GM10266 (cell line): ENCODE results near the gene VN1R2.
"Not testable (repeated sequence)": the region's sequence is repeated elsewhere in the genome, so short reads cannot be mapped to it uniquely, and the experiment has no call there.

Experiments used
- DNase-seq: peaks from one replicate; pipeline ENCODE4 v3.0.0; 2012; ENCODE audit errors: extremely low spot score
- CTCF ChIP-seq: IDR thresholded peaks from 2 replicates; pipeline ENCODE4 v1.5.1; 2012; ENCODE audit warnings: mild to moderate bottlenecking, low read depth; ENCODE audit not compliant: control insufficient read depth, insufficient read depth; ENCODE audit errors: missing control alignments

VN1R2 gene

DNA sequence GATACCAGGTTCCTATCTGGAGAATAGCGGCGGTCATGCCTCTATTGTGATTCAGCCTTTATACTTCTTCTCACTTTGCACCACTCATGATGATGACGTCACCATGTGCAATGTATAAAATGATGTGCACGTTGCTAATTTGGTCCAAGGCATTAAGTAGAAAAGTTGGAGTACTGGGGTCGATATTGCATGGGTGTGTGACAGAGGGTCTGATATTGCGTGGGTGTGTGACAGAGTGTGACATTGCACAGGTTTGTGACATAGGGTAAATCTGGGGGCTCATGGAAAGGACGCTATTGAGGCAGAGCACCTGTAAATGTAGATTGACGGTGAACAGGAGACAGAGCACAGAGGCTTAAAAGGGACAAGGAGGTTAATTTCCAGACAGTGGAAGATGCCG, 14.0 kb downstream of the VN1R2 start:
- no peak for TF ChIP-seq CTCF
- no peak for DNase-seq

- no peak for TF ChIP-seq CTCF
- DNase-seq = no peak
These were observed 17.4 kb downstream of the VN1R2 start for GRCh38 chr19:53275480-53275879.

GRCh38 chr19:53281947-53282346, 23.9 kb downstream of the VN1R2 start:
- DNase-seq = not testable (repeated sequence)

DNA sequence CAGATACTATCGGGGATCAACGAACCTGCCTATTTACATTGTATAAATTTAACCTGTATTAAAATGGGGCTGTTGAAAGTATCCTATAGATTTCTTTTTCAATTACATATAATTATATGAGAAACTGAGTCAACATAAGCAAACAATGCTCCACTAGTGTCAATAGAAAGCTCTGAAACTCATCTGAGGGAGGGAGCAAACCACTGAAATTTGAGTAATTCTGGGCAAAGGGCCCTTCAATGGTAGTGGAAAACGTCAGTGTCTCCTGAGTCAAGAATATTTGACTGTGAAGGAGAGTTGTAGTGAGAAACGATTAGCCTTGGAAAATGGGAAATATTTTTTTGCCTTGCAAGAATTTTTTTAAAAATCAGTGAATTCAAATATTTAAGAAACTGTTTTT, 27.0 kb downstream of the VN1R2 start:
- no peak for DNase-seq

DNA sequence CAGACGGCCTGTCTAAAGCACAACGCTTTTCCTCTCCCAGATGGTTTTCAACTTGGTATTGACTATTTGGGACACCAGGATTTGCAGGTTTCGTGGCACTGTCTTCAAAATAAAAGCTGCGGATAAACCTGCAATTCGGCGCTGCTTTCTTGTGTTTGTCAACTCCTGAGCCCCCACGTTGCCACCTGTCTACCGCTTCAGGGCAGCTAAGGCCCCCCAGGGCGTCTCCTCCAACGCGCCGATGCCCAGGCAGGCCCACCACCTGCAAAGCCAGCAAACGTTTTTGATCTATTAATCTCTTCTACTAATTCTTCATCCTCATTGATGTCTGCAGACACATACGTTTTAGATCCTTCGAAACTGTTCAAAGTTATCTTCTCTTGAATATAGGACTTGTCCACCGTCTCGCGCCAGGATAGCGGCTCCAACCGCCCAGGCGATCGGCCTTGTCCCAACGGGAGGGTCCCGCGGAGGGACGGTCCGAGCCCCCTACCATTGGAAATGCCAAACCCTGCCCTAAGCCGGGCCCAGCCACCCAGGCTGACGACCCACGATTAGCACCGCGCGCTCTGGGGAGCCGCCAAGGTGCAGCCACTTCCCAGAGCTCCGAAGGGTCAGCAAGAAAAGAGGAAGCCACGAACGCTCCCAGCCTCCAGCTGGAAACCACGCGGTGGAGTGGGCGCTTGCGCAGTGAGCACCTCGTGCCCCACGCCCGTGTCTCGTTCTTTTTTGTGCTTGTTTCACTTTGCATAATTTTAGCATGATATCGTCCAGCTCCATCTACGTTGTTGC, 32.9 kb downstream of the VN1R2 start:
- no peak for DNase-seq
- TF ChIP-seq CTCF = no peak

More for the DNA sequence above, 27.0 kb downstream of the VN1R2 start:
- no peak for TF ChIP-seq CTCF

GRCh38 chr19:53294786-53295441, 36.8 kb downstream of the VN1R2 start:
- DNase-seq = no peak
- TF ChIP-seq CTCF = no peak

DNA sequence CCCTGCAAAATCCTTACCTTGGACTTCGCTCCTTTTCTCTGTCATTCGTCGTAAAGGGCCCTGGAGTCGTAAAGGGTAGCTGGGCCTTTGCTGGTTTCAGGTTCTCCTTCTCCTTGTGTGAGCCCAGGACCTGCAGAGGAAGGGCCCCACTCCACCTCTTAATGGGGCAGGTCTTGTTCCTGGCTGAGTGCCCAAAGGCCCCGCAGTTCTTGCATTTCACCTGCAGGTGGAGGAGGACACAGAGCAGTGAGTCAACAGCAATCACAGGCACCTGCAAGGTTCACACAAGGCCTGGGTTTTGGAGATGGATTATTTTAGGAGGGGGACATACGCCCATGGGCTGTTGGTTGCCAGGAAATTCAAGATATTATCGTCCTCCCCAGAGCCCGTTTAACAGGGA, 43.2 kb downstream of the VN1R2 start:
- DNase-seq = not testable (repeated sequence)

GRCh38 chr19:53308339-53308811, 50.3 kb downstream of the VN1R2 start:
- no peak for DNase-seq

More at GRCh38 chr19:53308339-53308811, 50.3 kb downstream of the VN1R2 start:
- no peak for TF ChIP-seq CTCF
